A549 treated with CORT108297 at 1 μM for 4 hours (cell line): ENCODE results near the gene TAS2R14. TPM values are rescaled to one million over a fixed set of nuclear protein-coding genes. Genes with fewer than 3 reads are reported as not detected.

ENCODE experiments used
- total RNA-seq: library from RNA; stranded (reverse); fragments of 200-300 nt; extraction: Qiagen RNA extraction; gene quantifications from 5 replicates; pipeline ENCODE4 v1.2.3, GENCODE V29; 2022

The TAS2R14 gene, protein sequence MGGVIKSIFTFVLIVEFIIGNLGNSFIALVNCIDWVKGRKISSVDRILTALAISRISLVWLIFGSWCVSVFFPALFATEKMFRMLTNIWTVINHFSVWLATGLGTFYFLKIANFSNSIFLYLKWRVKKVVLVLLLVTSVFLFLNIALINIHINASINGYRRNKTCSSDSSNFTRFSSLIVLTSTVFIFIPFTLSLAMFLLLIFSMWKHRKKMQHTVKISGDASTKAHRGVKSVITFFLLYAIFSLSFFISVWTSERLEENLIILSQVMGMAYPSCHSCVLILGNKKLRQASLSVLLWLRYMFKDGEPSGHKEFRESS
- total RNA-seq, result 0.30 to 0.96 TPM (median 0.58 TPM) in 5 replicates

GRCh38 chr12:10939163-10939562, at the start of gene TAS2R14:
TAS2R14 (minus strand) TSS chr12:10939263; CDS start chr12:10939207, 56 bp downstream.

GRCh38 chr12:10986812-10987211, 47.7 kb upstream of the TAS2R14 start, which contains the start of gene TAS2R50:
TAS2R50 (minus strand) TSS chr12:10986912; CDS start chr12:10986860, 52 bp downstream.

DNA sequence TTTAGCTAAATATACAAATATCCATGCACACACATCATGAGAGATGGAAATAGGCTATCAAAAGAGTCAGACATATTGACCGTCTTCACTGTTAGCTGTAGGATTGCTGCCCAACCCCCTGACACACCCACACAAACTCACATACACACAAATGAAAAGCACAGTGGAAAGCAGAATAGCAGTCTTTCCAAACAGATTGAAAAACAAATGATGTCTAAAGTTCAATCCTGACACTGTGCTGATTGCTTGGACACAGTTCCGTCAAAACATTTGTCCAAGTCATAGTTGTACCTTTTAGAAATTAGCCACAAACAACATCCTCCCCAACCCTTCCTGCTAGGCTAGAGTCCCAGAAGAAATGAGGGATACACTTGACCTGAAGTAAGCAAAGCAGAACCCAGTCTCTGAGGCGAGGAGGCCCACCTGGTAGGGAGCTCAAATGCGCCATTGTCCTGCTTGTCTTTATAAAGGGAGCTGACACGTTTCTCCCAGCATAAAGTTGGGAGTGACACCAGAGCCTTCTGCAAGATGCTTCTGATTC, 10.2 kb downstream of the TAS2R14 start, which contains the start of gene PRH2:
Gene PRH2 (plus strand): TSS at position 491 of the 541 bp plus-strand sequence. CDS start 38 bp downstream, at position 529.

DNA sequence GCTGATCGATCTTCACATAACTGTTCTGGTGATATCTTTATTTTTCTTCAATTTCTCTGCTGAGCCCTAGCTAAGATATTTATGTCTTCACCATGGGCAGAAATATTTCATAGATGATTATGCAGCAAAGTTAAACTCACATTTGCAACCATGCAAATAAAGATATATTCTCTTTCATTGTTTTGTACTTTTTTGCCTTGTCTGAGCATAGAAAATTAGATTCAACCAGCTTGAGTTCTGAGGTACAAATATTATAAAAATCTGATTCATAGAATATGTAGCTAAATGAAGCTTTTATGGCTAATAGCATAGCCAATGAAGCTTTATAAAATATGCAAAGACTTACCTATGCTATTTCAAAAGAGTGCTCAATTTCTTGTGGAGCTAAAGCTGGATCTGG, 29.6 kb downstream of the TAS2R14 start, which contains the start of gene TAS2R13:
Gene TAS2R13 (minus strand): TSS at position 101 of the 400 bp plus-strand sequence. CDS start 264 bp downstream, outside the sequence.

Other genes starting within 250 kb of the TAS2R14 start
- gene YBX3, start 215.9 kb downstream of the TAS2R14 start, total RNA-seq, result 242 to 284 TPM (median 259 TPM) in 5 replicates
- not detected in 5 replicates for gene TAS2R7, start 136.6 kb downstream of the TAS2R14 start, total RNA-seq
- gene TAS2R8, start 132.0 kb downstream of the TAS2R14 start, total RNA-seq, result not detected in 5 replicates
- not detected in 5 replicates for gene TAS2R9, start 129.1 kb downstream of the TAS2R14 start, total RNA-seq
- gene TAS2R10, start 112.9 kb downstream of the TAS2R14 start, total RNA-seq, result 0.11 to 0.17 TPM in 2 of 5 replicates, not detected in the others
- 1.6 to 2.9 TPM (median 2.6 TPM) in 5 replicates for gene PRR4, start 89.8 kb downstream of the TAS2R14 start, total RNA-seq
- gene PRH1, start 55.0 kb downstream of the TAS2R14 start, total RNA-seq, result 1.7 to 4.2 TPM (median 2.7 TPM) in 5 replicates
- gene TAS2R13, start 29.7 kb downstream of the TAS2R14 start, total RNA-seq, result not detected in 5 replicates
- gene PRH2, start 10.0 kb downstream of the TAS2R14 start, total RNA-seq, result 0.16 to 0.47 TPM in 2 of 5 replicates, not detected in the others
- gene TAS2R50, start 47.6 kb upstream of the TAS2R14 start, total RNA-seq, result not detected in 5 replicates
- gene TAS2R20, start 59.0 kb upstream of the TAS2R14 start, total RNA-seq, result 0.07 to 0.13 TPM (median 0.10 TPM) in 5 replicates
- gene TAS2R19, start 83.4 kb upstream of the TAS2R14 start, total RNA-seq, result 0.18 TPM in 1 of 5 replicates, not detected in the others
- gene TAS2R31, start 92.1 kb upstream of the TAS2R14 start, total RNA-seq, result 0.13 to 0.28 TPM (median 0.17 TPM) in 3 of 5 replicates, not detected in the others
- 0.08 TPM in 1 of 5 replicates, not detected in the others for gene TAS2R46, start 123.0 kb upstream of the TAS2R14 start, total RNA-seq
- gene TAS2R43, start 153.1 kb upstream of the TAS2R14 start, total RNA-seq, result not detected in 5 replicates
- gene TAS2R30, start 195.4 kb upstream of the TAS2R14 start, total RNA-seq, result 0.05 TPM in 1 of 5 replicates, not detected in the others
- gene SMIM10L1, start 231.9 kb upstream of the TAS2R14 start, total RNA-seq, result 8.2 to 8.9 TPM (median 8.7 TPM) in 5 replicates
- not detected in 5 replicates for gene TAS2R42, start 247.7 kb upstream of the TAS2R14 start, total RNA-seq